Lower leg skin (tissue), 4 donors: ENCODE data around the gene CARD11. TPM values are rescaled to one million over a fixed set of nuclear protein-coding genes. Genes with fewer than 3 reads are reported as not detected.

ENCODE experiments used
- DNase-seq, 2 donors: peaks; one replicate each; pipeline ENCODE4 v3.0.0-alpha.2; 2019; ENCODE audit warnings: low spot score in 2 of 2
- H3K4me3 ChIP-seq: fragments of 200-600 bp; sonication (generic); 2 replicates; pipeline ENCODE4 v1.5.1; 2017; ENCODE audit warnings: mild to moderate bottlenecking, low read depth; ENCODE audit not compliant: poor library complexity, severe bottlenecking
- CTCF ChIP-seq, 3 donors: fragments of 450-650 bp; IDR thresholded peaks; one replicate each; pipeline ENCODE4 v1.5.1; 2016; ENCODE audit warnings: antibody characterized with exemption in 3 of 3, mild to moderate bottlenecking in 3 of 3, moderate library complexity in 2 of 3
- POLR2A ChIP-seq, 2 donors: fragments of 450-650 bp; IDR thresholded peaks; one replicate each; pipeline ENCODE4 v1.6.1; 2016 to 2017; ENCODE audit warnings: antibody characterized with exemption in 2 of 2, mild to moderate bottlenecking in 1 of 2, moderate library complexity in 1 of 2
- WGBS, 2 donors: methylation state at CpG; one replicate each; pipeline ENCODE4 v1.1.5; 2018; 5-methylcytosine and 5-hydroxymethylcytosine counted together
- intact Hi-C: fragments of 100-400 bp; cut with DNase I; formaldehyde crosslinking; loops from one replicate; pipeline ENCODE4 v1.15.0; 2023; ENCODE audit warnings: low total_unique reads
- total RNA-seq, 4 donors: library from RNA; depleted of rRNA; stranded (reverse); fragments of >200 nt; gene quantifications; one replicate each; pipeline ENCODE4 v1.1.0, GENCODE V29; 2016

The CARD11 gene
- total RNA-seq, 4 donors from 2014 or later: 0.17 to 0.68 TPM; not detected in 2

DNA sequence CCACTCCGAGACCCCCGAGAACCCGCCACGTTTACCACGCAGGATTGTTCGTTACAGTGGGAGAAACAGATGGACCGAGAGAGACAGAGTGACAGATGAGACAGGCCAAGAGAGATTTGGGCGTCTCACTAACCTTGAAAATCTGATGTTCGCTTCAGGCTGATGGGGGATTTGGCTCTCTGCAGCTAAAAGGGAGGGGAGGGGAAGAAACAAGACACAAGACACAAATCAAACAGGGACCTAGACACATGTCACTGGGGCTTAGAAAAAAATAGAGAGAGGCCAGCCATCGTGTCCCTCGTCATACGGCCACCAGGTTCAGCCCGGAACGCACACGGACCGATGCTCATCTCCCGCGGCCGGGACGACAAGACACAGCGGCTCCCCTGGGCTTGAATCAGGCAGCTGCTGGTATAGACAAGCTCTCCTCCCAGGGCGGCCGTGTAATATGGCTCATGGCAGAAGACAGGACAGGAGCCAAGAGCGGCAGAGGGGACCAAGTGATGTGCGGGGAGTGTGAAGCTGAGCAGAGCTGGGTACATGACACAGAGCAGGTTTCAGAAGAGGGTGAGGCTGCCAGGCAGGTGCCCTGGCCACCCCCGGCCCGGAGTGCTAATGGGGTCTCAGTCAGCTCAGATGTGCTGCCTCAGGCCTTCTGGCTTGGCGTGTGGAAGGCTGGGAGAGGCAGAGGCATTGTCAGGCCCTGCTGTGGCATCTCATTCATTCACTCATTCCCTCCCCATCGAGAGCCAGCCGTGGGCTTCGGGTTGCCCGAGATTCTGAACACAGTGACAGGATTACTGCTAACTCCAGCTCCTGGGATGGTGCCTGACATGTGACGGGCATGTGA is 111.0 kb downstream of the CARD11 start:
- TF ChIP-seq POLR2A (IDR thresholded peaks at IDR 0.05): no peak
- no peak for TF ChIP-seq CTCF (IDR thresholded peaks at IDR 0.05)
- no peak overlapping the region for H3K4me3 ChIP-seq
- peak in 1 of 2 donors; percentile 78 for DNase-seq
- 66 to 71% methylated on average over 33 of the region's 33 CpGs for WGBS, 2 donors
- intact Hi-C loops: no loop called here

DNA sequence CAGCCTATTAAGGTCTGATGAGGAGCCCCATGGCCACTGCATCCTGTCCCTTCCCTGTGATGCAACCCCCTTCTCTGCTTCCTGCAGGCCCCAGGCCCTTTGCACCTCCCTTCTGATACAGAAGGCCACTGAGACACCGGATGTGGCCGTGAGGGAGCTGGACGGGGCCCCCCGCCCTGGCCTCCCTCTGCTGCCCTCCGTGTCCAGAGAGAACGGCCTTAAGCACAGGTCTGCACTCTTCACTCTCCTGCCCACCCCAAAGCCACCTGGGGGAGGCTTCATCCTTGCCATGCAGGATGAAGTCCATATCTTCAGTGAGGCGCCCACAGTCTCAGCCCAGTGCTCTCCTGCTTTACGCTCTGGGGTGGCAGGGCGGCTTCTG is 112.6 kb downstream of the CARD11 start:
- WGBS, 2 donors: 91 to 96% methylated on average over 9 of the region's 9 CpGs
- TF ChIP-seq CTCF (IDR thresholded peaks at IDR 0.05): no peak
- no peak for TF ChIP-seq POLR2A (IDR thresholded peaks at IDR 0.05)
- no peak overlapping the region for H3K4me3 ChIP-seq
- intact Hi-C loops: no loop called here
- DNase-seq: peak in 1 of 2 donors; percentile 66

- TF ChIP-seq CTCF (IDR thresholded peaks at IDR 0.05) (no peak), POLR2A (IDR thresholded peaks at IDR 0.05) (no peak)
- DNase-seq: peak in 1 of 2 donors; percentile 81
- WGBS, 2 donors: 88 to 90% methylated on average over 13 of the region's 13 CpGs
- H3K4me3 ChIP-seq: no peak overlapping the region
- intact Hi-C loops: no loop called here
Observed at GRCh38 chr7:2930310-2931033, 113.2 kb downstream of the CARD11 start.

DNA sequence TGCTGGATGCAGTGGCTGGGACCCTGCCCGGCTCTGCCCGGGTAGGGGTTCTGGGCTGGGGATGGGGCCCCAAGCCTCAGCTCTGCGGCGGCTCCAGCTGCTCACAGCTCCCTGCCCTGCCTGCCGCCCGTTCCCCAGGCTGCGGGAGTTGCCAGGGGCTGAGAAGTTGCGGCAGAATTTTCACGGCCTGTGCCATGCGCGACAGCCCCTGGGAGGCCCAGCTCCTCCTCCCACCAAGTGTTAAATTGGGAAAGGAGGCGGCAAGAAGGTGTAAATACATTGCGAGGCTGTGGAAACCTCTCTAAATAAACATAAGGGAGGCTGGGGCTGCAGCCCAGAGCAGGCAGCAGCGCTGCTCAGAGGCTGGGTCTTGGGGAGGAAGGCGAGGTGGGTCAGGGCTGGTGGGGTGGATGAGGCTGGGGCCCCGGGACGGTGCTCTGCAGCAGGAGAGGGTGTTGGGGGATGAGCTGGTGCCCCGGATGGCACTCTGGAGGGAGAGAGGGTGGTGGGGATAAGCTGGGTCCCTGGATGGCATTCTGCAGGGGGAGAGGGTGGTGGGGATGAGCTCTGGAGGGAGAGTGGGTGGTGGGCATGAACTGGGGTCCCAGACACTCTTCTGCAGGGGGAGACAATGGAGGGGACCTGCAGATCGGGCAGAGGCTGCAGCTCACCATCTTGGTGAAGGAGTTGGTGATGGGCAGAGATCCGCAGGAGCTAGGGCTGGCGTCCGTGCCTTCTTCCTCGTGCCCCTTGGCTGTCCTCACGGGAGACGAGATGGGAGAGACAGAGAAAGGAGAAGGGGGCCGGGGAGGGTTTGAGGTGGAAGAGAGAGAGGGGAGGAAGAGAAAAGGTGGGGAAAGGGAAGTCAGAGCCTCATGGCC is 114.1 kb downstream of the CARD11 start:
- no peak overlapping the region for H3K4me3 ChIP-seq
- TF ChIP-seq CTCF (IDR thresholded peaks at IDR 0.05) (no peak), POLR2A (IDR thresholded peaks at IDR 0.05) (no peak)
- 51% methylated on average over 20 to 26 of the region's 26 CpGs for WGBS, 2 donors
- intact Hi-C loops: no loop called here
- peak in 1 of 2 donors; percentile 53 for DNase-seq

GRCh38 chr7:2928613-2929311 is 114.9 kb downstream of the CARD11 start:
- 27 to 45% methylated on average over 14 to 26 of the region's 35 CpGs for WGBS, 2 donors
- H3K4me3 ChIP-seq: no peak overlapping the region
- peak in 1 of 2 donors; percentile 70 for DNase-seq
- no peak for TF ChIP-seq POLR2A (IDR thresholded peaks at IDR 0.05)
- TF ChIP-seq CTCF (IDR thresholded peaks at IDR 0.05): no peak
- intact Hi-C loops: no loop called here
